BJ (cell line): Measurements from ENCODE around the gene DNASE2. TPM values are rescaled to one million over a fixed set of nuclear protein-coding genes. Genes with fewer than 3 reads are reported as not detected.

Experiments used
- CTCF ChIA-PET: fragments of 350-600 bp; formaldehyde crosslinking; extraction: SDS; loops from one replicate; lab custom pipeline; 2021; ENCODE audit warnings: antibody characterized with exemption, inconsistent platforms; lab: Yijun Ruan, JAX
- POLR2A ChIA-PET: fragments of 300-600 bp; sonication (Branson Sonifier 250); formaldehyde crosslinking; extraction: SDS; loops from one replicate; lab custom pipeline; 2021; ENCODE audit warnings: antibody characterized with exemption; lab: Charles Lee
- DNase-seq: peaks from one replicate; pipeline ENCODE4 v3.0.0-alpha.2; 2011; ENCODE audit warnings: low read depth
- H3K27me3 ChIP-seq: 2 replicates; pipeline ENCODE4 v1.6.0; 2011; ENCODE audit warnings: low read length; ENCODE audit not compliant: control insufficient read depth, insufficient read depth
- H3K36me3 ChIP-seq: 2 replicates; pipeline ENCODE4 v1.5.1; 2011; ENCODE audit warnings: low read length; ENCODE audit not compliant: control insufficient read depth, insufficient read depth
- H3K4me3 ChIP-seq: 2 replicates; pipeline ENCODE4 v1.5.1; 2011; ENCODE audit warnings: low read depth, mild to moderate bottlenecking, control low read depth, low read length
- polyA plus RNA-seq: library from polyadenylated mRNA; depleted of rRNA; stranded (reverse); fragments of >200 nt; gene quantifications from 2 replicates; pipeline ENCODE4 v1.2.3, GENCODE V29; 2011
- TF ChIP-seq, protein P1 (sequence below): IDR thresholded peaks from 2 replicates; pipeline ENCODE4 v1.5.1; 2011; ENCODE audit warnings: low read depth, mild to moderate bottlenecking, control low read depth, inconsistent platforms, low read length, moderate library complexity; ENCODE audit not compliant: insufficient read depth

Gene DNASE2
- polyA plus RNA-seq, 1 experiment, result 68.8 TPM

DNA sequence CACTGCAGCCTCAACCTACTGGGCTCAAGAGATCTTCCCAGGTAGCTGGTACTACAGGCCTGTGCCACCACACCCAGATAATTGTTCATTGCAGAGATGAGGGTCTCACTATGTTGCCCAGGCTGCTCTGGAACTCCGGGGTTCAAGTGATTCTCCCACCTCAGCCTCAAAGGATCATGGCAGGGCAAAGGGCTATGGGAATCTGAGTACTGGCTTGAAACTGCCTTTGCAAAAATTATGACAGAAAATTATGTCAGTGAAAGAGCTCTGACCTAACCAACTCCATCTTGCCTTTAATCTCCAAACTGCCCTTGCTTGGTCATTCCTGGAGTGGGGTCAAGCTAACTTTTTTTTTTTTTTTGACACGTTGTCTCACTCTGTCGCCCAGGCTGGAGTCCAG, 1.3 kb upstream of the DNASE2 start:
- H3K27me3 ChIP-seq, result peaks cover 7% of the 10 kb centered on the region
- no peak overlapping the region for H3K4me3 ChIP-seq
- peaks cover 4% of the 10 kb centered on the region; the same call in 1 of the 2 replicates for H3K36me3 ChIP-seq
- no peak for DNase-seq
- CTCF ChIA-PET, result interaction anchor here (1.3 to 1.7 kb wide), 2 partner anchors 10 to 35 kb away, joined by 5 to 6 read pairs; no protein-coding TSS in a partner anchor
- POLR2A ChIA-PET, result no interaction called here
- TF ChIP-seq, protein P1, sequence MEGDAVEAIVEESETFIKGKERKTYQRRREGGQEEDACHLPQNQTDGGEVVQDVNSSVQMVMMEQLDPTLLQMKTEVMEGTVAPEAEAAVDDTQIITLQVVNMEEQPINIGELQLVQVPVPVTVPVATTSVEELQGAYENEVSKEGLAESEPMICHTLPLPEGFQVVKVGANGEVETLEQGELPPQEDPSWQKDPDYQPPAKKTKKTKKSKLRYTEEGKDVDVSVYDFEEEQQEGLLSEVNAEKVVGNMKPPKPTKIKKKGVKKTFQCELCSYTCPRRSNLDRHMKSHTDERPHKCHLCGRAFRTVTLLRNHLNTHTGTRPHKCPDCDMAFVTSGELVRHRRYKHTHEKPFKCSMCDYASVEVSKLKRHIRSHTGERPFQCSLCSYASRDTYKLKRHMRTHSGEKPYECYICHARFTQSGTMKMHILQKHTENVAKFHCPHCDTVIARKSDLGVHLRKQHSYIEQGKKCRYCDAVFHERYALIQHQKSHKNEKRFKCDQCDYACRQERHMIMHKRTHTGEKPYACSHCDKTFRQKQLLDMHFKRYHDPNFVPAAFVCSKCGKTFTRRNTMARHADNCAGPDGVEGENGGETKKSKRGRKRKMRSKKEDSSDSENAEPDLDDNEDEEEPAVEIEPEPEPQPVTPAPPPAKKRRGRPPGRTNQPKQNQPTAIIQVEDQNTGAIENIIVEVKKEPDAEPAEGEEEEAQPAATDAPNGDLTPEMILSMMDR, result no peak

DNA sequence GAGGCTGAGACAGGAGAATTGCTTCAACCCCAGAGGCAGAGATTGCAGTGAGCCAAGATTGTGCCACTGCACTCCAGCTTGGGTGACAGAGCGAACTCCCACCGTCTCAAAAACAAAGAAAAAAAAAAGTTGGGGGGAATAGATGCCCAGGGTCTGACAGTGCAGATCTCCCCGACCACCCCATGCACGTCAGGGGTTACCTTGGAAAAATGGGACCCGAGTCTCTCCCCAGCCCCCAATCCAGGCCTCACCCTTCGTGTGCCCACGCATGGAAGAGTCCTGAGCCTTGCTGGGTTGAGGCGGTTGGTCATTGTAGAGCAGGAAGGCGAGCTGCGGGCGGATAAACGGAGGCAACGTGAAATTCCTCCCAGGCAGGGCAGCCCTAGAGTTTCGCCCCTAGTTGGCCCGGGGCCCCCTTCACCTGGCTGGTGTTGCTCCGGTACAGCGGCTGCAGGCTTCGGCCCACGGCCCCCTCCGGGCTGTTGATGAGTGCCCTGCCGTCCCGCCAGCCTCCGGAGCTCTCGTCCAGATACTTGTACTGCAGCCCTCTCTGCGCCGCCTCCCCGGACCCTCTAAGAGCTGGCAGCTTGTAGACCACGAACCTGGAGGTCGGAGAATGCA, 588 bp downstream of the DNASE2 start:
- ChIA-PET CTCF (interaction anchor here (0.9 to 1.3 kb wide), 4 partner anchors 34 to 120 kb away, joined by 4 to 5 read pairs (median 4); no protein-coding TSS in a partner anchor), POLR2A (interaction anchor here (0.7 kb wide), 1 partner anchor 16 kb away, joined by 14 read pairs; no protein-coding TSS in a partner anchor)
- Histone ChIP-seq H3K27me3 (peaks cover 4% of the 10 kb centered on the region), H3K36me3 (peaks cover 4% of the 10 kb centered on the region; the same call in 1 of the 2 replicates), H3K4me3 (peak overlapping the region; percentile 61)
- TF ChIP-seq, protein P1, result no peak
- DNase-seq, result no peak

DNA sequence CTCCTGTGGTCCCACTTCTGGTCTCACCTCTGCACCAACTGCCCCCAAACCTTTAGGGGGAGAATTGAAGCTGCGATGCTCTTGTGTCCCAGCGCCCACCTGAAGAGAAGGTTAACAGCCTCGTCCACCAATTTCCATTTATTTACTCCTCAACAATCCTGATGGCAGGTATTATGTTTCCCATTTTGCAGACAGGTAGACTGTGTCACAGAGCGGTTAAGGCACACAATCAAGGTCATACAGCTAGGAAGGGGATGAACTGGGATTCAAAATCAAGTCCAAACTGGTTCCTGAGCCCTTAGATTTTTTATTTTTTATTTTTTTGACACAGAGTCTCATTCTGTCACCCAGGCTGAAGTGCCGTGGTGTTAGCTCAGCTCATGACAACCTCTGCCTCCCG, 6.2 kb downstream of the DNASE2 start:
- DNase-seq, result no peak
- ChIA-PET POLR2A (no interaction called here), CTCF (interaction anchor here (0.6 to 1.0 kb wide), 2 partner anchors 109 to 200 kb away, joined by 3 to 4 read pairs; no protein-coding TSS in a partner anchor)
- no peaks in the 10 kb centered on the region for H3K27me3 ChIP-seq
- no peak overlapping the region for H3K4me3 ChIP-seq
- TF ChIP-seq, protein P1, result no peak
- H3K36me3 ChIP-seq, result peaks cover 4% of the 10 kb centered on the region; the same call in 1 of the 2 replicates

DNA sequence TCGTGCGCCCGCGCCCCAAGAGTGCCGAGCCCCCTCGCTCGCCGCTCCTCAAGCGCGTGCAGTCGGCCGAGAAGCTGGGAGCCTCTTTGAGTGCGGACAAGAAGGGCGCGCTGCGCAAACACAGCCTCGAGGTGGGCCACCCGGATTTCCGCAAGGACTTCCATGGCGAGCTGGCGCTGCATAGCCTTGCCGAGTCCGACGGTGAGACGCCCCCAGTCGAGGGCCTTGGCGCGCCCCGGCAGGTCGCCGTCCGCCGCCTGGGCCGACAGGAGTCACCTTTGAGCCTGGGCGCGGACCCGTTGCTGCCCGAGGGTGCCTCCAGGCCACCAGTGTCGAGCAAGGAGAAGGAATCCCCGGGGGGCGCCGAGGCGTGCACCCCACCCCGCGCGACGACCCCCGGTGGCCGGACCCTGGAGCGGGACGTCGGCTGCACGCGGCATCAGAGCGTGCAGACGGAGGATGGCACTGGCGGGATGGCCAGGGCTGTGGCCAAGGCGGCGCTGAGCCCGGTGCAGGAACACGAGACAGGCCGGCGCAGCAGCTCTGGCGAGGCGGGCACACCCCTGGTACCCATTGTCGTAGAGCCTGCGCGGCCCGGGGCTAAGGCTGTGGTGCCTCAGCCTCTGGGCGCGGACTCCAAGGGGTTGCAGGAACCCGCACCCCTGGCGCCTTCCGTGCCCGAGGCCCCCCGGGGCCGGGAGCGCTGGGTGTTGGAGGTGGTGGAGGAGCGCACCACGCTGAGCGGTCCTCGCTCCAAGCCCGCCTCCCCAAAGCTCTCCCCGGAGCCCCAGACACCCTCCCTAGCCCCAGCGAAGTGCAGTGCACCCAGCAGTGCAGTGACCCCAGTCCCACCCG, 7.1 kb downstream of the DNASE2 start:
- ChIA-PET POLR2A (no interaction called here), CTCF (interaction anchor here (1.2 to 1.6 kb wide), 2 partner anchors 27 to 97 kb away, joined by 3 to 12 read pairs; no protein-coding TSS in a partner anchor)
- TF ChIP-seq, protein P1, result no peak
- peaks cover 4% of the 10 kb centered on the region; the same call in 1 of the 2 replicates for H3K36me3 ChIP-seq
- no peaks in the 10 kb centered on the region for H3K27me3 ChIP-seq
- no peak for DNase-seq
- no peak overlapping the region for H3K4me3 ChIP-seq
